Measurements from ENCODE around the gene IKBKE.

GRCh38 chr1:206517784-206518183, 47.5 kb downstream of the IKBKE start:
- TF ChIP-seq CTCF (IDR thresholded peaks at IDR 0.05): no peak
- TF ChIP-seq POLR2A (IDR thresholded peaks at IDR 0.05): no peak
- no peak for TF ChIP-seq EP300 (IDR thresholded peaks at IDR 0.05)
